Adipocyte (in vitro differentiated cells): ENCODE results near the gene CAVIN1.
A peak's percentile ranks its signal among the peaks of the same experiment; 100 is the strongest.
"Not testable (repeated sequence)": the region's sequence is repeated elsewhere in the genome, so short reads cannot be mapped to it uniquely, and the experiment has no call there.

Source experiments
- DNase-seq: peaks from one replicate; pipeline ENCODE4 v3.0.0-alpha.2; 2015; ENCODE audit warnings: low read depth
- H3K27me3 ChIP-seq: replicated peaks from 2 replicates; pipeline ENCODE4 v1.7.0; 2013; ENCODE audit warnings: mild to moderate bottlenecking, low read length, moderate library complexity; ENCODE audit not compliant: control insufficient read depth, insufficient read depth
- H3K36me3 ChIP-seq: 2 replicates; pipeline ENCODE4 v1.7.0; 2013; ENCODE audit warnings: low read length, mild to moderate bottlenecking, moderate library complexity; ENCODE audit not compliant: control insufficient read depth, insufficient read depth, severe bottlenecking
- H3K4me1 ChIP-seq: 2 replicates; pipeline ENCODE4 v1.7.0; 2013; ENCODE audit warnings: mild to moderate bottlenecking, low read length, moderate library complexity; ENCODE audit not compliant: control insufficient read depth, insufficient read depth
- H3K4me3 ChIP-seq: 2 replicates; pipeline ENCODE4 v1.7.0; 2013; ENCODE audit warnings: mild to moderate bottlenecking, low read length, moderate library complexity
- H3K9ac ChIP-seq: 2 replicates; pipeline ENCODE4 v1.7.0; 2013; ENCODE audit warnings: mild to moderate bottlenecking, low read length, moderate library complexity
- H3K9me3 ChIP-seq: 2 replicates; pipeline ENCODE4 v1.7.0; 2013; ENCODE audit warnings: mild to moderate bottlenecking, low read length, moderate library complexity; ENCODE audit not compliant: control insufficient read depth

CAVIN1 gene

DNA sequence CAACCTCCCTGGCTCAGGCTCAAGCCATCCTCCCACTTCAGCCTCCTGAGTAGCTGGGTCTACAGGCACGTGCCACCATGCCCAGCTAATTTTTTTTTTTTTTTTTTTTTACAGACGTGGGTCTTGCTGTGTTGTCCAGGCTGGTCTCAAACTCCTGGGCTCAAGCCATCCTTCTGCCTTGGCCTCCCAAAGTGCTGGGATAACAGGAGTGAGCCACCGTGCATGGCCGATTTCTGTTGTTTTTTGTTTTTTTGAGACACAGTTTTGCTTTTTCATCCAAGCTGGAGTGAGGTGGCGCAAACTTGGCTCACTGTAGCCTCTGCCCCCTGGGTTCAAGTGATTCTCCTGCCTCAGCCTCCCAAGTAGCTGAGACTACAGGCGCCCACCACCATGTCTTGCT lies 31.9 kb upstream of the CAVIN1 start:
- DNase-seq, H3K4me3 ChIP-seq: not testable (repeated sequence)
- peaks cover 25% of the 10 kb centered on the region for H3K4me1 ChIP-seq

DNA sequence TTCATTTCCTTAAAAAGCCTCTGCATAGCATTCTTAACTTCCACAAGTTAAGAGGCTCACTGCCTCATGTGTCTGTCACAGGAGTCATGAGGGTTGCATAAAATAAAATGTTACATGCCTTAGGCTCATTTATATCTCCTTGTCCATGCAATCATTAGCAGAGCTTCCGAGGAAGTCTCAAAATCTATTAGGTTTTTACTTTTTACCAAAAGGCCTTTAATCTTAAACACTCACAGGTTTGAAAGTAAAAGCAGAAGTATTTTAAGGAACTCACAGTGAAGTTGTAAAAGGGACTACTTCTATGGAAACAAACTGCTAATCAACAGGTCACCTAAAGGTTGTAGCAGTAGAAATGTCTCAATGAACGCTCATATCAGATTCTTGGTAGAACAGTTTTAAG lies 30.4 kb upstream of the CAVIN1 start:
- H3K4me1 ChIP-seq, result peaks cover 23% of the 10 kb centered on the region
- H3K27me3 ChIP-seq, result no peaks in the 10 kb centered on the region
- H3K9ac ChIP-seq, result no peak overlapping the region
- no peak overlapping the region for H3K4me3 ChIP-seq
- DNase-seq, result no peak
- H3K9me3 ChIP-seq, result no peaks in the 10 kb centered on the region
- no peaks in the 10 kb centered on the region for H3K36me3 ChIP-seq

More for the DNA sequence above, 31.9 kb upstream of the CAVIN1 start:
- H3K36me3 ChIP-seq, H3K27me3 ChIP-seq, H3K9ac ChIP-seq, H3K9me3 ChIP-seq: not testable (repeated sequence)

DNA sequence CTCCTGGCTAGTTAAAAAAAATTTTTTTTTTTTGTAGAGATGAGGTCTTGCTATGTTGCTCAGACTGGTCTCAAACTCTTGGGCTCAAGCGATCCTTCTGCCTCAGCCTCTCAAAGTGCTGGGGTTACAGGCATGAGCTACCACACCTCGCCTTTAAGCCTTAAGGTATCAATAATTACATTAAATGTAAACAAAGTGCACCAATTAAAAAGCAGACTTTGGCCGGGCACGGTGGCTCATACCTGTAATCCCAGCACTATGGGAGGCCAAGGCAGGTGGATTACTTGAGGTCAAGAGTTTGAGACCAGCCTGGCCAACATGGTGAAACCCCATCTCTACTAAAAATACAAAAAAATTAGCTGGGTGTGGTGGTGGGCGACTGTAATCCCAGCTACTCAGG lies 28.2 kb upstream of the CAVIN1 start:
- H3K9ac ChIP-seq, H3K4me3 ChIP-seq, H3K36me3 ChIP-seq, H3K9me3 ChIP-seq, H3K27me3 ChIP-seq, DNase-seq, H3K4me1 ChIP-seq: not testable (repeated sequence)

DNA sequence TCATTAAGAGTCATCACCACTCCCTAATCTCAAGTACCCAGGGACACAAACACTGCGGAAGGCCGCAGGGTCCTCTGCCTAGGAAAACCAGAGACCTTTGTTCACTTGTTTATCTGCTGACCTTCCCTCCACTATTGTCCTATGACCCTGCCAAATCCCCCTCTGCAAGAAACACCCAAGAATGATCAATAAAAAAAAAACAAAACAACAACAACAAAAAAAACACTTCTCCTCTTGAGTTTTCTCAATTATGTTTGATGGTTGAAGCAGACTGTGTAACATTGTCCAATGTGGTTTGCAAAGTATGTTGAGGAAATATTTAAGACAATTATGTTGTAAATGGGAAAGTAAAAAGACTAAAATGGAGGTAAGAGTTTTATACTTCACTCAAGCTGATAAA lies 26.8 kb upstream of the CAVIN1 start:
- H3K9me3 ChIP-seq, DNase-seq, H3K36me3 ChIP-seq, H3K4me1 ChIP-seq, H3K27me3 ChIP-seq, H3K4me3 ChIP-seq, H3K9ac ChIP-seq: not testable (repeated sequence)

DNA sequence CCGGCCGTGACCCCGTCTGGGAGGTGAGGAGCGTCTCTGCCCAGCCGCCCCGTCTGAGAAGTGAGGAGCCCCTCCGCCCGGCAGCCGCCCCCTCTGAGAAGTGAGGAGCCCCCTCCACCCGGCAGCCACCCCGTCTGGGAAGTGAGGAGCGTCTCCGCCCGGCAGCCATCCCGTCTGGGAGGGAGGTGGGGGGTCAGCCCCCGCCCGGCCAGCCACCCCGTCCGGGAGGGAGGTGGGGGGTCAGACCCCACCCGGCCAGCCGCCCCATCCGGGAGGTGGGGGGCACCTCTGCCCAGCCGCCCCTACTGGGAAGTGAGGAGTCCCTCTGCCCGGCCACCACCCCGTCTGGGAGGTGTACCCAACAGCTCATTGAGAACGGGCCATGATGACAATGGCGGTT lies 26.1 kb upstream of the CAVIN1 start:
- not testable (repeated sequence) for DNase-seq, H3K36me3 ChIP-seq, H3K27me3 ChIP-seq, H3K9ac ChIP-seq, H3K9me3 ChIP-seq, H3K4me3 ChIP-seq, H3K4me1 ChIP-seq

DNA sequence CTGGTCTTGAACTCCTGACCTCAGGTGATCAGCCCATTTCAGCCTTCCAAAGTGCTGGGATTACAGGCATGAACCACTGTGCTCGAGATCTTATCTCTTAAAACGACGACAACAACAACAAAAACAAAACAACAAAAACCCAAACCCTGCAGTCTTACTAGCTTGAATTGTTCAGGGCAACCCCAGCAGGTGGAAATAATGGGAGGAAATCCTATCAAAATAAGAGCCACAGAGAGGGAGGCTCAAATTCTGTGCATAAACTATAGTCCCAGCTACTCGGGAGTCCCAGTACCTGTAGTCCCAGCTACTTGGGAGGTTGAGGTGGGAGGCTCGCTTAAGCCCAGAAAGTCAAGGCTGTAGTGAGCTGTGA lies 19.1 kb upstream of the CAVIN1 start:
- no peak for DNase-seq
- no peaks in the 10 kb centered on the region for H3K27me3 ChIP-seq
- H3K36me3 ChIP-seq, result no peaks in the 10 kb centered on the region
- H3K9ac ChIP-seq, result no peak overlapping the region
- H3K4me1 ChIP-seq, result no peaks in the 10 kb centered on the region
- H3K9me3 ChIP-seq, result no peaks in the 10 kb centered on the region
- no peak overlapping the region for H3K4me3 ChIP-seq

DNA sequence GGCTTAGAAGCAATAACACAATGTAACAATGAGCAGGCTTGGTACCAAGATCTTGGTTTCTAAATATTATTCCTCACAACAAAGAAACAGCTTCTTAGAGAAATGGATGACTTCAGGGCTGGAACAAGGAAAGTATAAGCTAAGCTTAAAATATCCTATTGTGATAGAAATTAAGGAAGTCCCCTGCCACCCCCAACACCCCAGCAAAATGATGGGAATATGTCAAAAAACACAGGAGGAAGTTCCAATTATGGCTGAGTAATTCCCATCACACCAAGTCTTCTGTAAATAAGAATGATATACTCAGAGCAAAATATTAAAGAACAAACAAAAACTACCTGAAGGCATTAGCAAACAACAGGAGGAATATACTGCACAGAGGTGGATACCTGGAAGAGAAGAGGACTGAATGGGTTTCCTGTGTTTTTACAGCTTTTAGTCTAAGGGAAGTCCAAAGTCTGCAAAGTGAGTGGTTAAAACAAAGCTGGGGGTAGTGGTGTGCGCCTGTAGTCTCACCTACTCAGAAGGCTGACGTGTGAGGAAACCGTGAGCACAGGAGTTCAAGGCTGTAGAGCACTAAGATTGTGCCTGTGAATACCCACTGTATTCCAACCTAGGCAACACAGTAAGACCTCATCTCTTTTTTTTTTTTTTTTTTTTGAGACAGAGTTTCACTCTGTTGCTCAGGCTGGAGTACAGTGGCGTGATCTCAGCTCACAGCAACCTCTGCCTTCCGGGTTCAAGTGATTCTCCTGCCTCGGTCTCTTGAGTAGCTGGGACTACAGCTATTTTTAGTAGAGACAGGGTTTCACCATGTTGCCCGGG lies 18.5 kb upstream of the CAVIN1 start:
- no peaks in the 10 kb centered on the region for H3K36me3 ChIP-seq
- H3K4me3 ChIP-seq, result no peak overlapping the region
- H3K4me1 ChIP-seq, result peaks cover 4% of the 10 kb centered on the region
- H3K9ac ChIP-seq, result no peak overlapping the region
- H3K27me3 ChIP-seq, result no peaks in the 10 kb centered on the region
- H3K9me3 ChIP-seq, result no peaks in the 10 kb centered on the region
- DNase-seq, result no peak

DNA sequence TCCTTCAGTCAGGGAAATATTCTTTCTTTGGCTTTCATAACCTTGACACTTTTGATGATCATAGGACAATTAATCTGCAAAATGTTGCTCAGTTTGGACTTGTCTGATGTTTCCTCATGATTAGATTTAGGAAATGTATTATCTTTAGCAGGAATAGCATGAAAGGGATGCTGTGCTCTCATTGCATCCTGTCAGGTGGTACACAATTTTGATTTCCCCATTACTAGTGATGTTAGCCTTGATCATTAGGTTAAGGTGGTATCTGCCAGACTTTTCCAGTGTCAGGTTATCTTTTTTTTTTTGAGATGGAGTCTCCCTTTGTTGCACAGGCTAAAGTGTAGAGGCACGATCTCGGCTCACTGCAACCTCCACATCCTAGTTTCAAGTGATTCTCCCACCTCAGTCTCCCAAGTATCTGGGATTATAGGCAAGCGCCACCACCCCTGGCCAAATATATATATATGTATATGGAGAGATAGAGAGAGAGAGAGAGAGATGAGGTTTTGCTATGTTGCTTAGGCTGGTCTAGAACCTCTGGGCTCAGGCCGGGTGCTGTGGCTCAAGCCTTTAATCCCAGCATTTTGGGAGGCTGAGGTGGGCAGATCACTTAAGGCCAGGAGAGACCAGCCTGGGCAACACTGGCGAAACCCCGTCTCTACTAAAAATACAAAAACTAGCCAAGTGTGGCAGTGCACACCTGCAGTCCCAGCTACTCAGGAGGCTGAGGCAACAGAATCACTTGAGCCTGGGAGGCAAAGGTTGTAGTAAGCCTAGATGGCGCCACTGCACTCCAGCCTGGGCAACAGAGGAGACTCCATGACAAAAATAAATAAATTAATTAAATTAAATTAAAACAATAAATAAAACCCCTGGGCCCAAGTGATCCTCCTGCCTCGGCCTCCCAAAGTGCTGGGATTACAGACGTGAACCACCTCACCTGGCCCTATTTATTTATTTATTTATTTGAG lies 15.8 kb upstream of the CAVIN1 start:
- peaks cover 13% of the 10 kb centered on the region for H3K4me1 ChIP-seq
- no peaks in the 10 kb centered on the region for H3K27me3 ChIP-seq
- no peak overlapping the region for H3K9ac ChIP-seq
- DNase-seq, result peak; percentile 44
- no peaks in the 10 kb centered on the region for H3K9me3 ChIP-seq
- no peak overlapping the region for H3K4me3 ChIP-seq
- H3K36me3 ChIP-seq, result no peaks in the 10 kb centered on the region

DNA sequence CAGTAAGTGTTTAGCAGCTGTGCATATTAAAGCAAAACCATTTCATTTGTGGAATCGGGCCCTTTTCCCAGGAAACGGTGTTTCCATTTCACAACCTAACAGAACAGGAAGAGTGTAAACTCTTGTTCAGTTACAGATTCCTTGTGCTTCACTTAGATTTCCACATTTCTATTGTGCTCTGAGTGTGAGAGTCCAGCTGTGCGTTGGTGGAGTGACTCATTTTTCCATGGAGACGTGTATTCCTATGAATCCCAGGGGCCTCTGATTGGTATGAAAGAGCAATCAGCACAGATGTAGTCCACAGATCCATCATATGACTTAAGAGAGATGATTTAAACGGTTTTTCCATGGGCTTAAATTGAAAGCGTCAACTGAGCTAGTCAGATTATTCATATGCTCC lies 13.3 kb upstream of the CAVIN1 start:
- Histone ChIP-seq H3K4me3 (peak overlapping the region; percentile 61), H3K4me1 (peaks cover 21% of the 10 kb centered on the region), H3K27me3 (no peaks in the 10 kb centered on the region), H3K9me3 (no peaks in the 10 kb centered on the region), H3K36me3 (no peaks in the 10 kb centered on the region), H3K9ac (peak overlapping the region; percentile 67)
- DNase-seq, result peak; percentile 97

DNA sequence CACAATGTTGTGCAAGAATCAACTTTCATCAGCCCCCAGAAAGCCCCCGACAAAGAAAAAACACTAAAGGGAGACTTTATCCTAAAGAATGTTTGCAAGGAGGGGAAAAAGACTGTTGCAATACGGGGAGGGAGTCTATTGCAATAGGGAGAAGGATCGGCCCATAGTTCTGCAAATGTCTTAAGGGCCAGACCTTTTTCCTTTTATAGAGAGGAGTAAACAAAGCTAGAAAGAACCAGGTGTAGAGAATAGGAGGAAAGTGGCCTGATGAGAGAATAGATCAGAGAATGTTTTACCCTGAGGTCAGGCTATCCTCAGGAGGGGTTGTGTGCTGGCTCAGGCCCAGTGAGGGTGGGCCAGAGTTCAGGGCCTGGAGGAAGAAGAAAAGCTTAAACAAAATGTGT lies 8.7 kb upstream of the CAVIN1 start:
- Histone ChIP-seq H3K4me3 (no peak overlapping the region), H3K9me3 (no peaks in the 10 kb centered on the region), H3K36me3 (no peaks in the 10 kb centered on the region), H3K4me1 (peaks cover 49% of the 10 kb centered on the region), H3K27me3 (no peaks in the 10 kb centered on the region), H3K9ac (peak overlapping the region; percentile 69)
- DNase-seq, result peak; percentile 84

DNA sequence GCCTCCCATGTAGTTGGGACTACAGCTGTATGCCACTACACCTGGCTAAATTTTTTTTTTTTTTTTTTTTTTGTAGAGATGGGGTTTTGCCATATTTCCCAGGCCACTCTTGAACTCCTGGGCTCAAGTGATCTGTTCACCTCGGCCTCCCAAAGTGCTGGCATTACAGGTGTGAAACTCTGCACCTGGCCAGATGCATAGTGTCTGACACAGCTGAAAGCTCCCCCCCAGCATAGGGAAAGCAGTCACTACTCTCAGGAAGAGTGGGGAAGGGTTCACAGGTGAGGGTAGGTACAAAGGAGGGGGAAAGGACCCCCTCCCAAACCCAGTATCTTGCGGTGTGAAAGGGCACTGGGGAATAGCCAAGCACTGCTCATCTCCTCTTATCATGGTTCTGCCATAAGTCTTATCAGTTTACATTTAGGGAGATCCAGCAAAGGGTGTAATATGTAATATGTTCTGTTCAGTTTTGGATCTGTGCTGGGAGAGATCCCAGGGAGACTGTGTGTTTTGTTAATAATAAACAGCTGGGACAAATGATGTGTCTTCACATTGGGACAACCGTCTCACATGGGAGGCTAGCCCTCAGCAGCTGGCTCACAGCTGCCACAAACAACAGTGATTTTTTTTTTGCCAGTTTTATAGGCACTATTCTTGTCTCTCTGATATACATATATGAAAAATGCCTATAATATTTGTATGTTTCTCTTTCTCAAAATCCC lies 6.8 kb upstream of the CAVIN1 start:
- Histone ChIP-seq H3K27me3 (no peaks in the 10 kb centered on the region), H3K36me3 (no peaks in the 10 kb centered on the region), H3K4me1 (peaks cover 55% of the 10 kb centered on the region), H3K4me3 (no peak overlapping the region), H3K9ac (peak overlapping the region; percentile 69), H3K9me3 (no peaks in the 10 kb centered on the region)
- no peak for DNase-seq
